IPS-18a (cell line): ENCODE data around the gene LRRC8E.

Source experiments
- H3K27ac ChIP-seq: one replicate; pipeline ENCODE4 v1.5.1; 2013; ENCODE audit warnings: low read length
- H3K27me3 ChIP-seq: one replicate; pipeline ENCODE4 v1.6.1; 2013; ENCODE audit warnings: mild to moderate bottlenecking, low read length; ENCODE audit not compliant: control insufficient read depth, insufficient read depth
- H3K36me3 ChIP-seq: one replicate; pipeline ENCODE4 v1.6.1; 2013; ENCODE audit warnings: low read depth, low read length; ENCODE audit not compliant: control insufficient read depth
- H3K4me1 ChIP-seq: one replicate; pipeline ENCODE4 v1.6.1; 2013; ENCODE audit warnings: low read depth, low read length; ENCODE audit not compliant: control insufficient read depth
- H3K4me3 ChIP-seq: one replicate; pipeline ENCODE4 v1.5.1; 2013; ENCODE audit warnings: low read length
- H3K9ac ChIP-seq: one replicate; pipeline ENCODE4 v1.6.1; 2013; ENCODE audit warnings: mild to moderate bottlenecking, low read length, moderate library complexity
- H3K9me3 ChIP-seq: one replicate; pipeline ENCODE4 v1.6.1; 2013; ENCODE audit warnings: low read depth, low read length; ENCODE audit not compliant: control insufficient read depth

Gene LRRC8E

GRCh38 chr19:7871437-7872305 lies 16.6 kb upstream of the LRRC8E start:
- no peak overlapping the region for H3K4me3 ChIP-seq
- H3K36me3 ChIP-seq: no peaks in the 10 kb centered on the region
- no peaks in the 10 kb centered on the region for H3K9me3 ChIP-seq
- peaks cover 5% of the 10 kb centered on the region for H3K4me1 ChIP-seq
- H3K9ac ChIP-seq: no peak overlapping the region
- H3K27ac ChIP-seq: no peak overlapping the region
- H3K27me3 ChIP-seq: peaks cover 11% of the 10 kb centered on the region

- Histone ChIP-seq H3K4me3 (peak overlapping the region; percentile 78), H3K9me3 (no peaks in the 10 kb centered on the region), H3K27me3 (peaks cover 11% of the 10 kb centered on the region), H3K9ac (no peak overlapping the region), H3K27ac (no peak overlapping the region), H3K4me1 (peaks cover 5% of the 10 kb centered on the region), H3K36me3 (no peaks in the 10 kb centered on the region)
These were observed 15.8 kb upstream of the LRRC8E start for GRCh38 chr19:7872306-7873204.

- Histone ChIP-seq H3K4me3 (peak overlapping the region; percentile 78), H3K4me1 (peaks cover 5% of the 10 kb centered on the region), H3K36me3 (no peaks in the 10 kb centered on the region), H3K9ac (peak overlapping the region; percentile 73), H3K27ac (no peak overlapping the region), H3K9me3 (no peaks in the 10 kb centered on the region), H3K27me3 (peaks cover 11% of the 10 kb centered on the region)
These were observed 14.8 kb upstream of the LRRC8E start for GRCh38 chr19:7873304-7874075.

GRCh38 chr19:7874076-7874896 lies 14.0 kb upstream of the LRRC8E start, which contains the start of gene PRR36:
TSS of gene PRR36 (minus strand) at chr19:7874390. CDS start at chr19:7873689, 701 bp downstream.
- Histone ChIP-seq H3K4me1 (peaks cover 5% of the 10 kb centered on the region), H3K9ac (peak within 1 kb of the TSS; percentile 73), H3K27me3 (peaks cover 11% of the 10 kb centered on the region), H3K9me3 (no peaks in the 10 kb centered on the region), H3K4me3 (peak within 1 kb of the TSS; percentile 78), H3K36me3 (no peaks in the 10 kb centered on the region), H3K27ac (no peak within 1 kb of the TSS)

GRCh38 chr19:7874897-7875273 lies 13.4 kb upstream of the LRRC8E start:
- Histone ChIP-seq H3K9me3 (no peaks in the 10 kb centered on the region), H3K27ac (no peak overlapping the region), H3K27me3 (peaks cover 11% of the 10 kb centered on the region), H3K9ac (no peak overlapping the region), H3K4me1 (peaks cover 5% of the 10 kb centered on the region), H3K36me3 (no peaks in the 10 kb centered on the region), H3K4me3 (peak overlapping the region; percentile 78)

GRCh38 chr19:7877249-7877836 lies 11.0 kb upstream of the LRRC8E start:
- Histone ChIP-seq H3K4me3 (no peak overlapping the region), H3K36me3 (no peaks in the 10 kb centered on the region), H3K4me1 (no peaks in the 10 kb centered on the region), H3K9me3 (no peaks in the 10 kb centered on the region), H3K27me3 (peaks cover 11% of the 10 kb centered on the region), H3K27ac (no peak overlapping the region), H3K9ac (no peak overlapping the region)

GRCh38 chr19:7879111-7879807 lies 9.1 kb upstream of the LRRC8E start:
- no peaks in the 10 kb centered on the region for H3K9me3 ChIP-seq
- no peaks in the 10 kb centered on the region for H3K27me3 ChIP-seq
- no peaks in the 10 kb centered on the region for H3K4me1 ChIP-seq
- no peak overlapping the region for H3K27ac ChIP-seq
- no peak overlapping the region for H3K4me3 ChIP-seq
- H3K9ac ChIP-seq: no peak overlapping the region
- H3K36me3 ChIP-seq: no peaks in the 10 kb centered on the region

- no peak overlapping the region for H3K27ac ChIP-seq
- H3K4me3 ChIP-seq: no peak overlapping the region
- no peaks in the 10 kb centered on the region for H3K27me3 ChIP-seq
- H3K9ac ChIP-seq: no peak overlapping the region
- no peaks in the 10 kb centered on the region for H3K9me3 ChIP-seq
- no peaks in the 10 kb centered on the region for H3K4me1 ChIP-seq
- no peaks in the 10 kb centered on the region for H3K36me3 ChIP-seq
These were observed 8.5 kb upstream of the LRRC8E start for GRCh38 chr19:7879836-7880235.

- H3K36me3 ChIP-seq: no peaks in the 10 kb centered on the region
- H3K4me1 ChIP-seq: no peaks in the 10 kb centered on the region
- H3K27ac ChIP-seq: no peak overlapping the region
- H3K9me3 ChIP-seq: no peaks in the 10 kb centered on the region
- H3K27me3 ChIP-seq: no peaks in the 10 kb centered on the region
- H3K4me3 ChIP-seq: no peak overlapping the region
- no peak overlapping the region for H3K9ac ChIP-seq
These were observed 6.4 kb upstream of the LRRC8E start for GRCh38 chr19:7881910-7882309.

- Histone ChIP-seq H3K27me3 (peaks cover 6% of the 10 kb centered on the region), H3K36me3 (no peaks in the 10 kb centered on the region), H3K4me1 (no peaks in the 10 kb centered on the region), H3K9ac (no peak overlapping the region), H3K27ac (no peak overlapping the region), H3K9me3 (no peaks in the 10 kb centered on the region), H3K4me3 (no peak overlapping the region)
These were observed 5.2 kb upstream of the LRRC8E start for GRCh38 chr19:7883105-7883504.
